Small intestine (tissue), 7 donors: ENCODE results near the gene CCDC187. TPM values are rescaled to one million over a fixed set of nuclear protein-coding genes. Genes with fewer than 3 reads are reported as not detected.

Experiments used
- DNase-seq, 2 donors: peaks; one replicate each; pipeline versions ENCODE4 v3.0.0 to v3.0.0-alpha.2; 2013
- FAIRE-seq: peaks from 2 replicates; lab custom pipeline; 2012; peaks lifted over from hg19 to GRCh38; lab: Jason Lieb, UNC
- H3K27ac ChIP-seq, 3 donors: one replicate each; pipeline ENCODE4 v1.5.1; 2013; ENCODE audit warnings: low read length in 2 of 3, mild to moderate bottlenecking in 2 of 3, control low read depth in 1 of 3, inconsistent platforms in 1 of 3, low read depth in 1 of 3, moderate library complexity in 1 of 3
- H3K27me3 ChIP-seq, 3 donors: one replicate each; pipeline ENCODE4 v1.6.1; 2013; ENCODE audit warnings: low read length in 3 of 3, inconsistent platforms in 1 of 3; ENCODE audit not compliant: control insufficient read depth in 3 of 3, insufficient read depth in 3 of 3
- H3K36me3 ChIP-seq, 3 donors: one replicate each; pipeline ENCODE4 v1.6.1; 2013; ENCODE audit warnings: low read length in 3 of 3, inconsistent platforms in 1 of 3, low read depth in 1 of 3, mild to moderate bottlenecking in 1 of 3, moderate library complexity in 1 of 3; ENCODE audit not compliant: control insufficient read depth in 3 of 3, insufficient read depth in 2 of 3
- H3K4me1 ChIP-seq, 3 donors: one replicate each; pipeline ENCODE4 v1.6.1; 2013; ENCODE audit warnings: low read length in 2 of 3, inconsistent platforms in 1 of 3, low read depth in 1 of 3, mild to moderate bottlenecking in 1 of 3, moderate library complexity in 1 of 3; ENCODE audit not compliant: control insufficient read depth in 3 of 3, insufficient read depth in 2 of 3
- H3K4me3 ChIP-seq, 3 donors: one replicate each; pipeline ENCODE4 v1.5.1; 2013; ENCODE audit warnings: low read length in 3 of 3, control low read depth in 1 of 3, inconsistent platforms in 1 of 3, low read depth in 1 of 3, mild to moderate bottlenecking in 1 of 3, moderate library complexity in 1 of 3
- H3K9me3 ChIP-seq, 2 donors: one replicate each; pipeline ENCODE4 v1.6.1; 2013; ENCODE audit warnings: low read depth in 1 of 2, low read length in 1 of 2; ENCODE audit not compliant: control insufficient read depth in 2 of 2, insufficient read depth in 1 of 2
- WGBS, 3 donors: extraction: QIAGEN DNeasy Blood & Tissue Kit; methylation state at CpG; one replicate each; pipeline ENCODE4 v1.1.7; 2013; 5-methylcytosine and 5-hydroxymethylcytosine counted together
- polyA plus RNA-seq, 4 donors: library from polyadenylated mRNA; stranded (reverse) in 3 of 4; unstranded in 1 of 4; fragments of 200-250 nt in 3 of 4; fragments of 120-200 nt in 1 of 4; gene quantifications; one replicate each; pipeline versions ENCODE4 v1.2.1 to v1.2.3, GENCODE V29; 2013
- donor health status: healthy with polysubstance abuse.
- donor health status: control.
- donor health status: control.
- donor health status: Bipolar disorder and iron deficiency.
- donor health status: healthy.

The CCDC187 gene
- polyA plus RNA-seq, 4 donors: 0.01 to 2.7 TPM; not detected in 2

- FAIRE-seq (no peak), DNase-seq (no peak)
- Histone ChIP-seq H3K4me3 (no peak overlapping the region), H3K4me1 (peaks cover 0 to 3% (median 0%) of the 10 kb centered on the region in 3 donors), H3K27ac (no peak overlapping the region), H3K36me3 (no peaks in the 10 kb centered on the region), H3K9me3 (no peaks in the 10 kb centered on the region), H3K27me3 (peaks cover 0 to 4% (median 0%) of the 10 kb centered on the region in 3 donors)
- WGBS, 3 donors: 57 to 68% (median 61%) methylated on average over 14 to 18 of the region's 18 CpGs
These were observed 1.9 kb upstream of the CCDC187 start for GRCh38 chr9:136305804-136306203.

- no peak for FAIRE-seq
- H3K4me3 ChIP-seq: no peak overlapping the region
- no peak overlapping the region for H3K27ac ChIP-seq
- peaks cover 0 to 4% (median 0%) of the 10 kb centered on the region in 3 donors for H3K27me3 ChIP-seq
- no peaks in the 10 kb centered on the region for H3K4me1 ChIP-seq
- WGBS, 3 donors: 44 to 76% (median 54%) methylated on average over 13 of the region's 13 CpGs
- no peaks in the 10 kb centered on the region for H3K36me3 ChIP-seq
- no peaks in the 10 kb centered on the region for H3K9me3 ChIP-seq
- no peak for DNase-seq
These were observed 1.1 kb upstream of the CCDC187 start for GRCh38 chr9:136304981-136305380.

GRCh38 chr9:136304456-136304855 is 562 bp upstream of the CCDC187 start:
- no peaks in the 10 kb centered on the region for H3K4me1 ChIP-seq
- DNase-seq (no peak), FAIRE-seq (no peak)
- H3K27me3 ChIP-seq: no peaks in the 10 kb centered on the region
- H3K9me3 ChIP-seq: no peaks in the 10 kb centered on the region
- no peaks in the 10 kb centered on the region for H3K36me3 ChIP-seq
- 82 to 84% (median 82%) methylated on average over 10 of the region's 10 CpGs for WGBS, 3 donors
- no peak overlapping the region for H3K4me3 ChIP-seq
- H3K27ac ChIP-seq: no peak overlapping the region

- H3K36me3 ChIP-seq: no peaks in the 10 kb centered on the region
- no peaks in the 10 kb centered on the region for H3K9me3 ChIP-seq
- no peaks in the 10 kb centered on the region for H3K4me1 ChIP-seq
- FAIRE-seq: no peak
- no peak overlapping the region for H3K27ac ChIP-seq
- no peak for DNase-seq
- no peak overlapping the region for H3K4me3 ChIP-seq
- H3K27me3 ChIP-seq: no peaks in the 10 kb centered on the region
- WGBS, 3 donors: 63 to 82% (median 69%) methylated on average over 31 to 34 of the region's 34 CpGs
These were observed 649 bp downstream of the CCDC187 start for GRCh38 chr9:136303066-136303824.

DNA sequence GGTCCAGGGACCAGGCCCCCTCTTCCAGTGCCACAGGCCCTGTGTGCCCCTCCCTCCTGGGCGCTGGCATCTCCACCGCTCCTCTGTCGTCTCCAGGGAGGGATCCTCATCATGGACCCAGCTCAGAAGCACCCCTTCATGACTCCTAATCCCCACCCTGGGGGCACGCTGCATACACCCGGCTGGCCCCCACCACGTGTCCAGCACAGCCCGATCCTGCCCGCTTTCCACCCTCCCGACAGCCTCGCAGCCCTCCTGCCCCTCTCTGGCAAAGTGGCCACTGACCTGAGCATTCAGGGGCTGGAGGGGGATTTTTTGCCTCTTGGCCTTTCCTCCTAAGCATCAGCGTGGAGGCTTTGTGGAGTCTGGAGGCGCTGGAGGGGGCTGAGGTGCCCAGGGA is 1.4 kb downstream of the CCDC187 start:
- FAIRE-seq (no peak), DNase-seq (no peak)
- H3K9me3 ChIP-seq: no peaks in the 10 kb centered on the region
- H3K27ac ChIP-seq: no peak overlapping the region
- 82 to 88% (median 87%) methylated on average over 11 to 12 of the region's 12 CpGs for WGBS, 3 donors
- H3K27me3 ChIP-seq: no peaks in the 10 kb centered on the region
- H3K36me3 ChIP-seq: no peaks in the 10 kb centered on the region
- no peak overlapping the region for H3K4me3 ChIP-seq
- H3K4me1 ChIP-seq: no peaks in the 10 kb centered on the region

DNA sequence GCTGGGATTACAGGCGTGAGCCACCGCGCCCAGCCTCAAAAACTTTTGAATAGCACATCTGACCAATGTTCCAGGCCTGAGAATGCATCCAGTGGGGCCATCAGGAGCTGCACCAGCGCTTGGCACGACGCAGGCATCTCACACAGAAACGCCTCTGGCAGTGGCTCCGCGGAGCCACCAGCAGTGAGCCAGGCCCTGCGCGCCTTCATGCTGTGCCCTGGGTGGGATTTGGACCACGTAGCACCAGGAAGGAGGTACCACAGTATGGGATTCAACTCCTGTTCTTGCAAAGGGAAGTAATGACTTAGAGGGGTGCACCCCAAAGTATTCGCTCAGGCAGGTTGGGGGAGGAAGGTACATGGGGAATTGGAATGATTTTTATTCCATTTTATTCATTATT is 3.0 kb downstream of the CCDC187 start:
- FAIRE-seq (no peak), DNase-seq (no peak)
- Histone ChIP-seq H3K27me3 (no peaks in the 10 kb centered on the region), H3K4me3 (no peak overlapping the region), H3K9me3 (no peaks in the 10 kb centered on the region), H3K27ac (no peak overlapping the region), H3K4me1 (peaks cover 0 to 10% (median 0%) of the 10 kb centered on the region in 3 donors), H3K36me3 (no peaks in the 10 kb centered on the region)
- 87 to 92% (median 90%) methylated on average over 13 of the region's 13 CpGs for WGBS, 3 donors

GRCh38 chr9:136300016-136300545 is 3.8 kb downstream of the CCDC187 start:
- no peak for DNase-seq
- 86 to 90% (median 90%) methylated on average over 14 of the region's 14 CpGs for WGBS, 3 donors
- H3K27me3 ChIP-seq: no peaks in the 10 kb centered on the region

GRCh38 chr9:136299541-136299940 is 4.4 kb downstream of the CCDC187 start:
- H3K4me1 ChIP-seq: peaks cover 0 to 10% (median 0%) of the 10 kb centered on the region in 3 donors
- FAIRE-seq (no peak), DNase-seq (no peak)
- H3K27ac ChIP-seq: no peak overlapping the region
- H3K36me3 ChIP-seq: no peaks in the 10 kb centered on the region
- H3K9me3 ChIP-seq: no peaks in the 10 kb centered on the region
- 47 to 51% (median 50%) methylated on average over 7 of the region's 7 CpGs for WGBS, 3 donors
- no peaks in the 10 kb centered on the region for H3K27me3 ChIP-seq
- no peak overlapping the region for H3K4me3 ChIP-seq

More at GRCh38 chr9:136300016-136300545, 3.8 kb downstream of the CCDC187 start:
- Histone ChIP-seq H3K27ac (no peak overlapping the region), H3K4me1 (peaks cover 0 to 10% (median 0%) of the 10 kb centered on the region in 3 donors), H3K9me3 (no peaks in the 10 kb centered on the region), H3K36me3 (no peaks in the 10 kb centered on the region), H3K4me3 (no peak overlapping the region)
- no peak for FAIRE-seq
